ENCODE results near the gene ASXL2.
"Not testable (repeated sequence)": the region's sequence is repeated elsewhere in the genome, so short reads cannot be mapped to it uniquely, and the experiment has no call there.

The ASXL2 gene

GRCh38 chr2:25831746-25832449 is 46.4 kb downstream of the ASXL2 start:
- DNase-seq, result no peak

- DNase-seq, result no peak
Observed at GRCh38 chr2:25829828-25830227, 48.5 kb downstream of the ASXL2 start.

GRCh38 chr2:25829377-25829704 is 48.9 kb downstream of the ASXL2 start:
- DNase-seq, result no peak

GRCh38 chr2:25828532-25829376 is 49.5 kb downstream of the ASXL2 start:
- not testable (repeated sequence) for DNase-seq

- DNase-seq, result peak in 1 of 2 experiments; percentile 4
Observed at GRCh38 chr2:25825238-25825637, 53.0 kb downstream of the ASXL2 start.

GRCh38 chr2:25824718-25825117 is 53.6 kb downstream of the ASXL2 start:
- DNase-seq, result no peak

- DNase-seq, result no peak
Observed at GRCh38 chr2:25824216-25824615, 54.1 kb downstream of the ASXL2 start.

- DNase-seq, result no peak
Observed at GRCh38 chr2:25822190-25823117, 55.8 kb downstream of the ASXL2 start.

- DNase-seq, result no peak
Observed at GRCh38 chr2:25821225-25822056, 56.8 kb downstream of the ASXL2 start.

- DNase-seq, result no peak
Observed at GRCh38 chr2:25819597-25820039, 58.7 kb downstream of the ASXL2 start.

- DNase-seq, result no peak
Observed at GRCh38 chr2:25817630-25818029, 60.7 kb downstream of the ASXL2 start.

- no peak for DNase-seq
Observed at GRCh38 chr2:25817006-25817405, 61.3 kb downstream of the ASXL2 start.

- DNase-seq, result no peak
Observed at GRCh38 chr2:25816249-25816648, 62.0 kb downstream of the ASXL2 start.

- DNase-seq, result no peak
Observed at GRCh38 chr2:25814681-25815080, 63.6 kb downstream of the ASXL2 start.

- DNase-seq, result no peak
Observed at GRCh38 chr2:25810428-25810827, 67.9 kb downstream of the ASXL2 start.

GRCh38 chr2:25809646-25810045 is 68.6 kb downstream of the ASXL2 start:
- DNase-seq, result no peak

GRCh38 chr2:25808006-25808383 is 70.3 kb downstream of the ASXL2 start:
- DNase-seq, result no peak

- no peak for DNase-seq
Observed at GRCh38 chr2:25806941-25807340, 71.3 kb downstream of the ASXL2 start.

GRCh38 chr2:25805987-25806386 is 72.3 kb downstream of the ASXL2 start:
- DNase-seq, result no peak

GRCh38 chr2:25804338-25804737 is 73.9 kb downstream of the ASXL2 start:
- DNase-seq, result no peak

GRCh38 chr2:25799301-25799700 is 79.0 kb downstream of the ASXL2 start:
- no peak for DNase-seq
